GM19324 (cell line): ENCODE data around the gene OSBPL6.

Experiments used
- ATAC-seq: cut with Tn5 transposase; IDR thresholded peaks from one replicate; pipeline ENCODE4 v1.9.1; 2021; ENCODE audit warnings: mild to moderate bottlenecking, moderate library complexity; ENCODE audit not compliant: unreplicated experiment, low FRiP score

Gene OSBPL6

GRCh38 chr2:178237488-178238153 lies 43.3 kb downstream of the OSBPL6 start:
- ATAC-seq, result no peak

GRCh38 chr2:178238154-178238521 lies 43.8 kb downstream of the OSBPL6 start:
- ATAC-seq, result no peak

- ATAC-seq, result no peak
Measured at GRCh38 chr2:178238750-178239149, 44.4 kb downstream of the OSBPL6 start.

- no peak for ATAC-seq
Measured at GRCh38 chr2:178241844-178242551, 47.7 kb downstream of the OSBPL6 start.

GRCh38 chr2:178242552-178242883 lies 48.2 kb downstream of the OSBPL6 start:
- ATAC-seq, result no peak

- ATAC-seq, result no peak
Measured at GRCh38 chr2:178243961-178244360, 49.6 kb downstream of the OSBPL6 start.

GRCh38 chr2:178244777-178245176 lies 50.5 kb downstream of the OSBPL6 start:
- ATAC-seq, result no peak

GRCh38 chr2:178246696-178247095 lies 52.4 kb downstream of the OSBPL6 start:
- ATAC-seq, result no peak

GRCh38 chr2:178247250-178247649 lies 52.9 kb downstream of the OSBPL6 start:
- ATAC-seq, result no peak

GRCh38 chr2:178250429-178250828 lies 56.1 kb downstream of the OSBPL6 start:
- no peak for ATAC-seq

- ATAC-seq, result no peak
Measured at GRCh38 chr2:178251151-178251955, 57.0 kb downstream of the OSBPL6 start.

- no peak for ATAC-seq
Measured at GRCh38 chr2:178256382-178257042, 62.2 kb downstream of the OSBPL6 start.

- no peak for ATAC-seq
Measured at GRCh38 chr2:178257127-178257526, 62.8 kb downstream of the OSBPL6 start.

- ATAC-seq, result no peak
Measured at GRCh38 chr2:178258916-178259315, 64.6 kb downstream of the OSBPL6 start.

GRCh38 chr2:178263159-178263860 lies 69.0 kb downstream of the OSBPL6 start:
- no peak for ATAC-seq

- no peak for ATAC-seq
Measured at GRCh38 chr2:178264211-178264610, 69.9 kb downstream of the OSBPL6 start.

GRCh38 chr2:178265851-178266250 lies 71.5 kb downstream of the OSBPL6 start:
- ATAC-seq, result no peak

GRCh38 chr2:178266445-178266844 lies 72.1 kb downstream of the OSBPL6 start:
- no peak for ATAC-seq

GRCh38 chr2:178267660-178268059 lies 73.3 kb downstream of the OSBPL6 start:
- ATAC-seq, result no peak

- no peak for ATAC-seq
Measured at GRCh38 chr2:178268435-178268834, 74.1 kb downstream of the OSBPL6 start.
